HCT116 (cell line): ENCODE measurements around the gene PLCH2. TPM values are rescaled to one million over a fixed set of nuclear protein-coding genes. Genes with fewer than 3 reads are reported as not detected.

ENCODE experiments used
- ATAC-seq: fragments of 200-7000 bp; cut with Tn5 transposase; 2 replicates; pipeline ENCODE4 v1.9.1; 2020; ENCODE audit warnings: mild to moderate bottlenecking, moderate library complexity
- BruUV-seq: library from RNA; stranded (reverse); fragments of 400-500 nt; replicated peaks from 2 replicates; lab custom pipeline; 2021; lab: Mats Ljungman, UMichigan
- CTCF ChIA-PET: fragments of 300-600 bp; sonication (Branson Sonifier 250); formaldehyde crosslinking; loops from one replicate; lab custom pipeline; 2021; ENCODE audit warnings: antibody characterized with exemption; lab: Charles Lee
- POLR2A ChIA-PET: fragments of 300-600, 350-600 bp; sonication (Branson Sonifier 250); formaldehyde crosslinking; loops from one replicate; lab custom pipeline; 2021; ENCODE audit warnings: antibody characterized with exemption; lab: Charles Lee
- RAD21 ChIA-PET, 2 experiments: fragments of 300-600 bp; sonication (Branson Sonifier 250); formaldehyde crosslinking; loops; one replicate each; lab custom pipeline; 2023; ENCODE audit warnings: low total read pairs in 2 of 2; ENCODE audit not compliant: uncharacterized antibody in 2 of 2, unreplicated experiment in 2 of 2, low non-redundant PET in 1 of 2; lab: Charles Lee
- DNase-seq: peaks from one replicate; pipeline ENCODE4 v3.0.0-alpha.2; 2010; ENCODE audit warnings: low read depth, low spot score
- H2AFZ ChIP-seq: fragments of 200-600 bp; shearing (Covaris generic), sonication (generic); 2 replicates; pipeline ENCODE4 v1.6.1; 2017; ENCODE audit warnings: low read depth, mixed run types, mixed read lengths, antibody characterized with exemption, low read length; ENCODE audit not compliant: poor library complexity, severe bottlenecking
- H3K27ac ChIP-seq: 2 replicates; pipeline ENCODE4 v1.5.1; 2012; ENCODE audit warnings: low read depth, low read length
- H3K27me3 ChIP-seq: fragments of 200-600 bp; sonication (generic); 2 replicates; pipeline ENCODE4 v1.6.1; 2016; ENCODE audit warnings: mixed run types, low read length, mixed read lengths; ENCODE audit not compliant: insufficient read depth
- H3K36me3 ChIP-seq, 2 experiments: fragments of 200-500 bp in 1 of 2; fragments of 200-600 bp in 1 of 2; sonication (Bioruptor generic) in 1 of 2; sonication (generic) in 1 of 2; 2 replicates each; pipeline versions ENCODE4 v1.5.1 to v1.6.1; 2014 to 2016; ENCODE audit warnings: low read length in 2 of 2, inconsistent platforms in 1 of 2, mixed read lengths in 1 of 2, mixed run types in 1 of 2; ENCODE audit not compliant: insufficient read depth in 2 of 2, control insufficient read depth in 1 of 2
- H3K4me1 ChIP-seq, 2 experiments: fragments of 200-600 bp in 1 of 2; sonication (generic) in 1 of 2; 2 replicates each; pipeline versions ENCODE4 v1.5.1 to v1.6.1; 2012 to 2017; ENCODE audit warnings: low read length in 2 of 2, inconsistent platforms in 1 of 2, mild to moderate bottlenecking in 1 of 2, mixed read lengths in 1 of 2, mixed run types in 1 of 2, moderate library complexity in 1 of 2; ENCODE audit not compliant: insufficient read depth in 2 of 2, control insufficient read depth in 1 of 2
- H3K4me2 ChIP-seq: fragments of 200-600 bp; sonication (generic); 2 replicates; pipeline ENCODE4 v1.6.1; 2017; ENCODE audit warnings: mixed run types, low read length, mixed read lengths
- H3K4me3 ChIP-seq, 2 experiments: fragments of 200-600 bp in 1 of 2; sonication (generic) in 1 of 2; replicated peaks in 1 of 2; 2 replicates each; pipeline ENCODE4 v1.5.1; 2011 to 2016; ENCODE audit warnings: low read length in 2 of 2, control low read depth in 1 of 2, low read depth in 1 of 2, mild to moderate bottlenecking in 1 of 2, mixed read lengths in 1 of 2, mixed run types in 1 of 2
- H3K79me2 ChIP-seq: fragments of 200-600 bp; sonication (generic); 2 replicates; pipeline ENCODE4 v1.6.1; 2017; ENCODE audit warnings: mild to moderate bottlenecking, mixed run types, low read length, moderate library complexity, mixed read lengths; ENCODE audit not compliant: insufficient read depth
- H3K9ac ChIP-seq: fragments of 200-600 bp; sonication (generic); 2 replicates; pipeline ENCODE4 v1.6.1; 2016; ENCODE audit warnings: low read length, mixed read lengths
- H3K9me2 ChIP-seq: fragments of 200-600 bp; sonication (generic), shearing (Covaris generic); 2 replicates; pipeline ENCODE4 v1.6.1; 2017; ENCODE audit warnings: mixed run types, mild to moderate bottlenecking, moderate library complexity; ENCODE audit not compliant: insufficient read depth
- H3K9me3 ChIP-seq, 2 experiments: fragments of 200-500 bp in 1 of 2; fragments of 200-600 bp in 1 of 2; sonication (Bioruptor generic) in 1 of 2; sonication (generic) in 1 of 2; 2 replicates each; pipeline ENCODE4 v1.6.1; 2014 to 2017; ENCODE audit warnings: low read length in 2 of 2, mixed read lengths in 2 of 2, inconsistent platforms in 1 of 2, low read depth in 1 of 2, mild to moderate bottlenecking in 1 of 2, mixed run types in 1 of 2, moderate library complexity in 1 of 2; ENCODE audit not compliant: control insufficient read depth in 1 of 2, insufficient read depth in 1 of 2
- H4K20me1 ChIP-seq: fragments of 200-600 bp; sonication (generic), shearing (Covaris generic); 2 replicates; pipeline ENCODE4 v1.6.1; 2017; ENCODE audit warnings: mixed run types, mild to moderate bottlenecking, moderate library complexity; ENCODE audit not compliant: insufficient read depth
- CTCF ChIP-seq, 3 experiments: fragments of 200-600 bp in 1 of 3; sonication (generic) in 1 of 3; IDR thresholded peaks in 2 of 3; conservative IDR thresholded peaks in 1 of 3; 2 replicates each; pipeline ENCODE4 v1.5.1; 2012 to 2017; ENCODE audit warnings: low read depth in 2 of 3, low read length in 2 of 3, antibody characterized with exemption in 1 of 3, borderline replicate concordance in 1 of 3, control low read depth in 1 of 3, mild to moderate bottlenecking in 1 of 3, mixed read lengths in 1 of 3, mixed run types in 1 of 3, moderate library complexity in 1 of 3; ENCODE audit not compliant: insufficient read depth in 1 of 3
- EGR1 ChIP-seq: IDR thresholded peaks from 2 replicates; pipeline ENCODE4 v1.6.1; 2012; ENCODE audit warnings: low read depth
- ELF1 ChIP-seq: IDR thresholded peaks from 2 replicates; pipeline ENCODE4 v1.6.1; 2012; ENCODE audit warnings: low read depth, borderline replicate concordance
- EZH2 ChIP-seq: fragments of 200-600 bp; sonication (generic); IDR thresholded peaks from 2 replicates; pipeline ENCODE4 v1.6.1; 2017; ENCODE audit warnings: antibody characterized with exemption, mixed run types
- FOSL1 ChIP-seq: IDR thresholded peaks from 2 replicates; pipeline ENCODE4 v1.6.1; 2012; ENCODE audit warnings: low read depth
- JUND ChIP-seq: IDR thresholded peaks from 2 replicates; pipeline ENCODE4 v1.6.1; 2012
- POLR2A ChIP-seq: IDR thresholded peaks from 2 replicates; pipeline ENCODE4 v1.7.0; 2011; ENCODE audit warnings: borderline replicate concordance; ENCODE audit not compliant: insufficient read depth, insufficient read length; ENCODE audit errors: extremely low read depth
- POLR2AphosphoS5 ChIP-seq: IDR thresholded peaks from 2 replicates; pipeline ENCODE4 v1.6.1; 2011; ENCODE audit warnings: mild to moderate bottlenecking, low read depth, low read length, moderate library complexity
- RAD21 ChIP-seq: IDR thresholded peaks from 2 replicates; pipeline ENCODE4 v1.6.1; 2012; ENCODE audit warnings: low read depth, mild to moderate bottlenecking
- REST ChIP-seq: IDR thresholded peaks from 2 replicates; pipeline ENCODE4 v1.6.1; 2012; ENCODE audit warnings: low read depth
- SIN3A ChIP-seq: IDR thresholded peaks from 2 replicates; pipeline ENCODE4 v1.6.1; 2012; ENCODE audit warnings: low read depth
- SRF ChIP-seq: IDR thresholded peaks from 2 replicates; pipeline ENCODE4 v1.6.1; 2012; ENCODE audit warnings: low read depth
- TCF7L2 ChIP-seq: IDR thresholded peaks from 2 replicates; pipeline ENCODE4 v1.7.0; 2011; ENCODE audit warnings: borderline replicate concordance, inconsistent platforms; ENCODE audit not compliant: insufficient read depth, insufficient read length; ENCODE audit errors: extremely low read depth
- YY1 ChIP-seq: IDR thresholded peaks from 2 replicates; pipeline ENCODE4 v1.6.1; 2011; ENCODE audit warnings: low read length, low read depth, moderate library complexity, mild to moderate bottlenecking; ENCODE audit not compliant: insufficient replicate concordance; ENCODE audit errors: extremely low read depth
- ZBTB33 ChIP-seq: IDR thresholded peaks from 2 replicates; pipeline ENCODE4 v1.6.1; 2011; ENCODE audit warnings: mild to moderate bottlenecking, low read length, moderate library complexity; ENCODE audit not compliant: insufficient replicate concordance; ENCODE audit errors: extremely low read depth
- ZFX ChIP-seq: fragments of 450-650 bp; IDR thresholded peaks from 2 replicates; pipeline ENCODE4 v1.6.1; 2017
- ZNF274 ChIP-seq: fragments of 200-500 bp; sonication (Bioruptor generic); IDR thresholded peaks from 2 replicates; pipeline ENCODE4 v1.6.1; 2014; ENCODE audit warnings: mild to moderate bottlenecking, low read depth, low read length, inconsistent platforms
- intact Hi-C: fragments of 100-400 bp; cut with micrococcal nuclease; formaldehyde crosslinking; loops from 2 replicates; pipeline ENCODE4 v1.10.0; 2022
- total RNA-seq: library from RNA; stranded (reverse); gene quantifications from one replicate; pipeline ENCODE4 v1.2.1, GENCODE V29; 2021; ENCODE audit not compliant: unreplicated experiment

Gene PLCH2
- total RNA-seq, 1 experiment from 2014 or later = 2.0 TPM

- H3K9me2 ChIP-seq = no peaks in the 10 kb centered on the region
- intact Hi-C loops = no loop called here
- H2AFZ ChIP-seq = no peak overlapping the region
- H3K27ac ChIP-seq = no peak overlapping the region
- no peak overlapping the region for H3K4me2 ChIP-seq
- BruUV-seq = no TSS peak
- no peaks in the 10 kb centered on the region for H3K36me3 ChIP-seq
- no peaks in the 10 kb centered on the region for H3K79me2 ChIP-seq
- ATAC-seq (no peak), DNase-seq (no peak)
- ChIA-PET POLR2A (no interaction called here), CTCF (no interaction called here), RAD21 (no interaction called here)
- no peak overlapping the region for H3K4me3 ChIP-seq
- H4K20me1 ChIP-seq = no peaks in the 10 kb centered on the region
- no peaks in the 10 kb centered on the region for H3K27me3 ChIP-seq
- H3K9me3 ChIP-seq = no peaks in the 10 kb centered on the region
- TF ChIP-seq SIN3A (no peak), POLR2AphosphoS5 (no peak), FOSL1 (no peak), SRF (no peak), REST (no peak), YY1 (no peak), ZBTB33 (no peak), EGR1 (no peak), CTCF (IDR thresholded peaks at IDR 0.05 in 2 of 3, conservative IDR thresholded peaks at IDR 0.05 in 1 of 3; ENCODE audit: borderline replicate concordance in 1 of 3, insufficient read depth in 1 of 3, low read depth in 2 of 3, low read length in 2 of 3) (no peak), EZH2 (no peak), POLR2A (no peak), ELF1 (no peak), TCF7L2 (no peak), ZFX (no peak), RAD21 (no peak), ZNF274 (no peak), JUND (no peak)
- H3K4me1 ChIP-seq = peaks cover 5% of the 10 kb centered on the region in 2 experiments; a peak in 3 of 4 replicates
- no peak overlapping the region for H3K9ac ChIP-seq
Observed at GRCh38 chr1:2499260-2499659, 23.2 kb downstream of the PLCH2 start.
